ENCODE results near the gene E2F7.

The E2F7 gene

GRCh38 chr12:77065361-77066204, at the start of gene E2F7 (continued):
- TF ChIP-seq ZNF138 (tag by site-specific recombination; IDR thresholded peaks at IDR 0.05; ENCODE audit: borderline replicate concordance) (no peak), ZSCAN4 (tag by site-specific recombination; IDR thresholded peaks at IDR 0.05) (no peak; the same call in 1 of the 2 replicates), ZNF132 (tag by site-specific recombination; IDR thresholded peaks at IDR 0.05; ENCODE audit: borderline replicate concordance) (no peak), GLI2 (tag by site-specific recombination; IDR thresholded peaks at IDR 0.05; ENCODE audit: borderline replicate concordance, low read depth) (no peak), ZNF175 (tag by site-specific recombination; IDR thresholded peaks at IDR 0.05) (no peak), ZNF354C (tag by site-specific recombination; IDR thresholded peaks at IDR 0.05; ENCODE audit: borderline replicate concordance, low read depth) (no peak), HOXC10 (CRISPR knock-in tag; IDR thresholded peaks at IDR 0.05) (peak; percentile 98), ZNF24 (tag by site-specific recombination; IDR thresholded peaks at IDR 0.05) (no peak; the same call in 1 of the 2 replicates), ZNF266 (tag by site-specific recombination; IDR thresholded peaks at IDR 0.05; ENCODE audit: low read depth) (no peak), ZBTB1 (tag by site-specific recombination; IDR thresholded peaks at IDR 0.05) (no peak), ZXDB (tag by site-specific recombination; IDR thresholded peaks at IDR 0.05) (peak; percentile 83; the same call in 1 of the 2 replicates), ZNF292 (tag by site-specific recombination; IDR thresholded peaks at IDR 0.05; ENCODE audit: borderline replicate concordance, low read depth) (no peak), ZNF548 (tag by site-specific recombination; IDR thresholded peaks at IDR 0.05) (no peak), ZNF629 (tag by site-specific recombination; IDR thresholded peaks at IDR 0.05) (no peak; the same call in 1 of the 2 replicates), ZFP3 (tag by site-specific recombination; IDR thresholded peaks at IDR 0.05; ENCODE audit: low read depth) (no peak), ZNF843 (tag by site-specific recombination; IDR thresholded peaks at IDR 0.05) (peak; percentile 43), ZNF174 (tag by site-specific recombination; IDR thresholded peaks at IDR 0.05) (no peak), ZNF544 (tag by site-specific recombination; IDR thresholded peaks at IDR 0.05) (no peak), SALL2 (tag by site-specific recombination; IDR thresholded peaks at IDR 0.05; ENCODE audit: borderline replicate concordance) (no peak), GLIS2 (tag by site-specific recombination; IDR thresholded peaks at IDR 0.05) (peak; percentile 67), ZNF280C (tag by site-specific recombination; IDR thresholded peaks at IDR 0.05) (no peak), GLIS1 (tag by site-specific recombination; IDR thresholded peaks at IDR 0.05) (peak; percentile 21; the same call in 1 of the 2 replicates), ZFP37 (tag by site-specific recombination; IDR thresholded peaks at IDR 0.05) (0 out of 2 replicates have a peak, but pooled peaks have one; percentile 50), ZNF529 (tag by site-specific recombination; IDR thresholded peaks at IDR 0.05; ENCODE audit: insufficient replicate concordance) (no peak), FEZF1 (tag by site-specific recombination; IDR thresholded peaks at IDR 0.05) (no peak), ZNF114 (tag by site-specific recombination; IDR thresholded peaks at IDR 0.05) (no peak), ZNF449 (tag by site-specific recombination; IDR thresholded peaks at IDR 0.05) (no peak), ZNF155 (tag by site-specific recombination; IDR thresholded peaks at IDR 0.05) (no peak), BCL11B (tag by site-specific recombination; IDR thresholded peaks at IDR 0.05; ENCODE audit: low read depth) (no peak), ZBTB7A (tag by site-specific recombination; IDR thresholded peaks at IDR 0.05; ENCODE audit: low read depth) (no peak), REST (tag by site-specific recombination; IDR thresholded peaks at IDR 0.05) (no peak), MYNN (tag by site-specific recombination; IDR thresholded peaks at IDR 0.05; ENCODE audit: borderline replicate concordance) (no peak), SP2 (tag by site-specific recombination; IDR thresholded peaks at IDR 0.05) (peak; percentile 52; the same call in 1 of the 2 replicates)
